ENCODE measurements around the gene MAP1LC3B.

- TF ChIP-seq POLR2A (IDR thresholded peaks at IDR 0.05) (no peak), CTCF (IDR thresholded peaks at IDR 0.05) (no peak)
Measured at GRCh38 chr16:87421003-87421912, 29.1 kb downstream of the MAP1LC3B start.
